ENCODE data around the gene LEMD2.

The LEMD2 gene

GRCh38 chr6:33801611-33802010 lies 12.7 kb upstream of the LEMD2 start:
- Histone ChIP-seq H2AFZ (ENCODE audit: low read length) (no peak overlapping the region), H4K20me1 (ENCODE audit: insufficient read depth, low read length, poor library complexity, severe bottlenecking) (no peaks in the 10 kb centered on the region), H3F3A (ENCODE audit: low read depth) (no peaks in the 10 kb centered on the region), H3K4me1 (ENCODE audit: insufficient read depth, low read length, poor library complexity, severe bottlenecking) (no peaks in the 10 kb centered on the region), H3K79me2 (ENCODE audit: insufficient read depth, low read length) (no peaks in the 10 kb centered on the region), H3K36me3 (ENCODE audit: insufficient read depth, low read length) (no peaks in the 10 kb centered on the region), H3K27me3 (ENCODE audit: insufficient read depth, low read length, poor library complexity, severe bottlenecking) (no peaks in the 10 kb centered on the region), H3K9me3 (ENCODE audit: insufficient read depth, low read depth, low read length) (no peaks in the 10 kb centered on the region), H3K9ac (ENCODE audit: low read depth, low read length, poor library complexity, severe bottlenecking) (no peak overlapping the region), H3K9me2 (replicated peaks; ENCODE audit: low read depth, low read length) (no peaks in the 10 kb centered on the region), H3K4me2 (ENCODE audit: low read depth, low read length, poor library complexity, severe bottlenecking) (no peak overlapping the region), H3K4me3 (ENCODE audit: low read length, poor library complexity, severe bottlenecking) (no peak overlapping the region)
- TF ChIP-seq CTCF (conservative IDR thresholded peaks at IDR 0.05; ENCODE audit: low read length) (no peak), EZH2phosphoT487 (IDR thresholded peaks at IDR 0.05; ENCODE audit: borderline replicate concordance) (no peak)

GRCh38 chr6:33800248-33800969 lies 11.5 kb upstream of the LEMD2 start:
- Histone ChIP-seq H3K4me1 (ENCODE audit: insufficient read depth, low read length, poor library complexity, severe bottlenecking) (no peaks in the 10 kb centered on the region), H3K4me3 (ENCODE audit: low read length, poor library complexity, severe bottlenecking) (no peak overlapping the region), H3F3A (ENCODE audit: low read depth) (no peaks in the 10 kb centered on the region), H3K9me3 (ENCODE audit: insufficient read depth, low read depth, low read length) (no peaks in the 10 kb centered on the region), H3K36me3 (ENCODE audit: insufficient read depth, low read length) (no peaks in the 10 kb centered on the region), H3K79me2 (ENCODE audit: insufficient read depth, low read length) (no peaks in the 10 kb centered on the region), H3K4me2 (ENCODE audit: low read depth, low read length, poor library complexity, severe bottlenecking) (no peak overlapping the region), H3K9me2 (replicated peaks; ENCODE audit: low read depth, low read length) (no peaks in the 10 kb centered on the region), H2AFZ (ENCODE audit: low read length) (no peak overlapping the region), H4K20me1 (ENCODE audit: insufficient read depth, low read length, poor library complexity, severe bottlenecking) (no peaks in the 10 kb centered on the region), H3K9ac (ENCODE audit: low read depth, low read length, poor library complexity, severe bottlenecking) (no peak overlapping the region), H3K27me3 (ENCODE audit: insufficient read depth, low read length, poor library complexity, severe bottlenecking) (no peaks in the 10 kb centered on the region)
- TF ChIP-seq CTCF (conservative IDR thresholded peaks at IDR 0.05; ENCODE audit: low read length) (no peak), EZH2phosphoT487 (IDR thresholded peaks at IDR 0.05; ENCODE audit: borderline replicate concordance) (no peak)

- H3K9me2 ChIP-seq (replicated peaks; ENCODE audit: low read depth, low read length), result no peaks in the 10 kb centered on the region
- H2AFZ ChIP-seq (ENCODE audit: low read length), result no peak overlapping the region
- no peaks in the 10 kb centered on the region for H3K4me1 ChIP-seq (ENCODE audit: insufficient read depth, low read length, poor library complexity, severe bottlenecking)
- no peak overlapping the region for H3K4me2 ChIP-seq (ENCODE audit: low read depth, low read length, poor library complexity, severe bottlenecking)
- H3K4me3 ChIP-seq (ENCODE audit: low read length, poor library complexity, severe bottlenecking), result no peak overlapping the region
- no peaks in the 10 kb centered on the region for H3F3A ChIP-seq (ENCODE audit: low read depth)
- H3K9ac ChIP-seq (ENCODE audit: low read depth, low read length, poor library complexity, severe bottlenecking), result no peak overlapping the region
- H3K36me3 ChIP-seq (ENCODE audit: insufficient read depth, low read length), result no peaks in the 10 kb centered on the region
- H3K27me3 ChIP-seq (ENCODE audit: insufficient read depth, low read length, poor library complexity, severe bottlenecking), result no peaks in the 10 kb centered on the region
- no peak for TF ChIP-seq EZH2phosphoT487 (IDR thresholded peaks at IDR 0.05; ENCODE audit: borderline replicate concordance)
- H3K9me3 ChIP-seq (ENCODE audit: insufficient read depth, low read depth, low read length), result no peaks in the 10 kb centered on the region
- no peaks in the 10 kb centered on the region for H4K20me1 ChIP-seq (ENCODE audit: insufficient read depth, low read length, poor library complexity, severe bottlenecking)
- H3K79me2 ChIP-seq (ENCODE audit: insufficient read depth, low read length), result no peaks in the 10 kb centered on the region
Observed at GRCh38 chr6:33799454-33800113, 10.7 kb upstream of the LEMD2 start.
